Suprapubic skin (tissue), 3 donors: ENCODE results near the gene SPATS2.

Source experiments
- POLR2AphosphoS5 ChIP-seq, 3 donors: sonication (generic); formaldehyde crosslinking; IDR thresholded peaks; one replicate each; pipeline ENCODE4 v1.6.1; 2017; ENCODE audit warnings: antibody characterized with exemption in 3 of 3
- TF ChIP-seq, protein P1 (sequence below), 2 donors: fragments of 200-600 bp in 1 of 2; fragments of 450-650 bp in 1 of 2; sonication (generic) in 1 of 2; IDR thresholded peaks; one replicate each; pipeline ENCODE4 v1.5.1; 2016 to 2019; ENCODE audit warnings: antibody characterized with exemption in 2 of 2, mild to moderate bottlenecking in 1 of 2, moderate library complexity in 1 of 2

DNA sequence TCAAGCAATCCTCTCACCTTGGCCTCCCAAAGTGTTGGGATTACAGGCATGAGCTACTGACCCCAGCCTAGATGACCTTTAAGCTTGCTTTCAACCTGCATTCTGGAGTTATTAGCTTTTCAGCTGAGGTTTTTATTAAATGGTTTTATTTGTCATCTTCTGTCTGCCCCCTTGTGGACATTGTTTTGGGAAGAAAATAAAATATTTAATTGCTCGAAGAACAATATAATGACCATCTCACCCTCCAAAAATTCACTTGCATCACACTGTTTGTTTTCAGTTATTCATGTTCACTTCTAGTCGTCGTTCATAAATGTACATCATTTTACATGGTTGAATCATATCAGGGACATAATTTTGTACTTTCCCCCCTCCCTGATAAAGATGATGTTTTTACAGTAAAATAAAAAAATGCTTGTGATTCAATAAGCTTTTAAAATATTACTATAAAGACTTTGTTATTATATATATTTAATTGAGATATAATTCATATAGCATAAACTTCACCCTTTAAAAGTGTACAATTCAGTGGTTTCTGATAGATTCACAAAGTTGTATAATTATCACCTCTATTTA is 10.1 kb upstream of the SPATS2 start:
- no peak for TF ChIP-seq POLR2AphosphoS5 (IDR thresholded peaks at IDR 0.05)
- TF ChIP-seq, protein P1, sequence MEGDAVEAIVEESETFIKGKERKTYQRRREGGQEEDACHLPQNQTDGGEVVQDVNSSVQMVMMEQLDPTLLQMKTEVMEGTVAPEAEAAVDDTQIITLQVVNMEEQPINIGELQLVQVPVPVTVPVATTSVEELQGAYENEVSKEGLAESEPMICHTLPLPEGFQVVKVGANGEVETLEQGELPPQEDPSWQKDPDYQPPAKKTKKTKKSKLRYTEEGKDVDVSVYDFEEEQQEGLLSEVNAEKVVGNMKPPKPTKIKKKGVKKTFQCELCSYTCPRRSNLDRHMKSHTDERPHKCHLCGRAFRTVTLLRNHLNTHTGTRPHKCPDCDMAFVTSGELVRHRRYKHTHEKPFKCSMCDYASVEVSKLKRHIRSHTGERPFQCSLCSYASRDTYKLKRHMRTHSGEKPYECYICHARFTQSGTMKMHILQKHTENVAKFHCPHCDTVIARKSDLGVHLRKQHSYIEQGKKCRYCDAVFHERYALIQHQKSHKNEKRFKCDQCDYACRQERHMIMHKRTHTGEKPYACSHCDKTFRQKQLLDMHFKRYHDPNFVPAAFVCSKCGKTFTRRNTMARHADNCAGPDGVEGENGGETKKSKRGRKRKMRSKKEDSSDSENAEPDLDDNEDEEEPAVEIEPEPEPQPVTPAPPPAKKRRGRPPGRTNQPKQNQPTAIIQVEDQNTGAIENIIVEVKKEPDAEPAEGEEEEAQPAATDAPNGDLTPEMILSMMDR (IDR thresholded peaks at IDR 0.05) = peak; percentile 8 to 17
